Erythroblast (primary cell): ENCODE data around the gene GALNT9.

ENCODE experiments used
- GATA1 ChIP-seq: IDR thresholded peaks from 2 replicates; pipeline ENCODE4 v1.6.1; 2011; ENCODE audit warnings: low read depth, mild to moderate bottlenecking, control low read depth, low read length, moderate library complexity
- POLR2A ChIP-seq: IDR thresholded peaks from 2 replicates; pipeline ENCODE4 v1.6.1; 2011; ENCODE audit warnings: mild to moderate bottlenecking, low read length

- TF ChIP-seq POLR2A (no peak), GATA1 (no peak)
Observed at GRCh38 chr12:132239392-132239791, 90.0 kb downstream of the GALNT9 start.
